Measurements from ENCODE around the gene FBXL19. TPM values are rescaled to one million over a fixed set of nuclear protein-coding genes. Genes with fewer than 3 reads are reported as not detected.

Gene FBXL19
- total and polyA plus RNA-seq, 9 of the 15 experiments (the other 6 are each of a cell fraction or from before 2014, with no cell fraction given) = 0.13 to 48.0 (median 13.5) TPM; not detected in 1

DNA sequence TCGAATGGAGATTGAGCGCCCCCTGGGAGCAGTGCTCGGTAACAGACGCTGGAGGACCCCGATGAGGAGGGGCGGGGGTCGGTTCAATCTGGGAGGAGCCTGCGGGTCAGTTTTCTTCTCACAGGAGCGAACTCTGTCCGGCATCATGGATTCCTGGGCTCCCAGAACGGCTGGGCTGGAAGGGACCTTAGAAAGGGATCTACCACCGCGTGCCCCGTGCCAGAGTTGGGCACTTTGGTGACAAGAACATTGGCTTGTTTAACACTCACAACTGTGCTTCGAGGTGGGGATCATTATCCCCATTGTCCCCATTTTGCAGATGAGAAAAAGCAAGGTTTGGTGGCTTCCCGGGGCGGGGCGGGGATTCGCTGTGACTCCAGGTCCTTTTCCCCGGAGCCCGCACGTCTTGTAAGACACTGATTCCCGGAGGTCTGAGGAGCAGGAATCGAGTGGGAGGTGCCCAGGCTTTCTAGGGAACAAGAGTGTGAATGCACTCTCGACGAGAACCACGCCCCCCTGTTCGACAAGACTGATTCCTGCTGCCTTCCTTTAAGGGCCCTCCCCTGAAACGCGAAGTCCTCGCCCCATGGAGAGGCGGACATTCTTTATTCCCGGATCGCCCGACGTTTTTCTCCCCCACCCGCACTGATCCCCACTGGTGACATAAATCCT, 1.5 kb upstream of the FBXL19 start (continued):
- TF ChIP-seq XRCC4 (IDR thresholded peaks at IDR 0.05; ENCODE audit: extremely low read depth, insufficient read depth, insufficient read length) = no peak
- TF ChIP-seq POLR2G (IDR thresholded peaks at IDR 0.05; ENCODE audit: low read depth, low read length) = no peak
- TF ChIP-seq, protein P1, sequence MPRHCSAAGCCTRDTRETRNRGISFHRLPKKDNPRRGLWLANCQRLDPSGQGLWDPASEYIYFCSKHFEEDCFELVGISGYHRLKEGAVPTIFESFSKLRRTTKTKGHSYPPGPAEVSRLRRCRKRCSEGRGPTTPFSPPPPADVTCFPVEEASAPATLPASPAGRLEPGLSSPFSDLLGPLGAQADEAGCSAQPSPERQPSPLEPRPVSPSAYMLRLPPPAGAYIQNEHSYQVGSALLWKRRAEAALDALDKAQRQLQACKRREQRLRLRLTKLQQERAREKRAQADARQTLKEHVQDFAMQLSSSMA (CRISPR knock-in tag; IDR thresholded peaks at IDR 0.05) = no peak
- TF ChIP-seq ELK1 (CRISPR knock-in tag; IDR thresholded peaks at IDR 0.05) = no peak
- no peak for TF ChIP-seq MEIS2 (IDR thresholded peaks at IDR 0.05; ENCODE audit: partially characterized antibody)
- no peak for TF ChIP-seq LCOR (CRISPR knock-in tag; IDR thresholded peaks at IDR 0.05)
- TF ChIP-seq, protein P2, sequence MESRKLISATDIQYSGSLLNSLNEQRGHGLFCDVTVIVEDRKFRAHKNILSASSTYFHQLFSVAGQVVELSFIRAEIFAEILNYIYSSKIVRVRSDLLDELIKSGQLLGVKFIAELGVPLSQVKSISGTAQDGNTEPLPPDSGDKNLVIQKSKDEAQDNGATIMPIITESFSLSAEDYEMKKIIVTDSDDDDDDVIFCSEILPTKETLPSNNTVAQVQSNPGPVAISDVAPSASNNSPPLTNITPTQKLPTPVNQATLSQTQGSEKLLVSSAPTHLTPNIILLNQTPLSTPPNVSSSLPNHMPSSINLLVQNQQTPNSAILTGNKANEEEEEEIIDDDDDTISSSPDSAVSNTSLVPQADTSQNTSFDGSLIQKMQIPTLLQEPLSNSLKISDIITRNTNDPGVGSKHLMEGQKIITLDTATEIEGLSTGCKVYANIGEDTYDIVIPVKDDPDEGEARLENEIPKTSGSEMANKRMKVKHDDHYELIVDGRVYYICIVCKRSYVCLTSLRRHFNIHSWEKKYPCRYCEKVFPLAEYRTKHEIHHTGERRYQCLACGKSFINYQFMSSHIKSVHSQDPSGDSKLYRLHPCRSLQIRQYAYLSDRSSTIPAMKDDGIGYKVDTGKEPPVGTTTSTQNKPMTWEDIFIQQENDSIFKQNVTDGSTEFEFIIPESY (CRISPR knock-in tag; IDR thresholded peaks at IDR 0.05) = no peak; the same call in 1 of the 2 replicates
- TF ChIP-seq, protein P3, sequence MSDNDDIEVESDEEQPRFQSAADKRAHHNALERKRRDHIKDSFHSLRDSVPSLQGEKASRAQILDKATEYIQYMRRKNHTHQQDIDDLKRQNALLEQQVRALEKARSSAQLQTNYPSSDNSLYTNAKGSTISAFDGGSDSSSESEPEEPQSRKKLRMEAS (CRISPR knock-in tag; IDR thresholded peaks at IDR 0.05) = 0 out of 2 replicates have a peak, but pooled peaks have one; percentile 13
- TF ChIP-seq NR2C1 (IDR thresholded peaks at IDR 0.05) = no peak
- no peak for TF ChIP-seq NR2C1 (tag; IDR thresholded peaks at IDR 0.05)
- TF ChIP-seq NRF1 (conservative IDR thresholded peaks at IDR 0.05 in 1 of 2, IDR thresholded peaks at IDR 0.05 in 1 of 2) = no peak
- TF ChIP-seq, protein P4, sequence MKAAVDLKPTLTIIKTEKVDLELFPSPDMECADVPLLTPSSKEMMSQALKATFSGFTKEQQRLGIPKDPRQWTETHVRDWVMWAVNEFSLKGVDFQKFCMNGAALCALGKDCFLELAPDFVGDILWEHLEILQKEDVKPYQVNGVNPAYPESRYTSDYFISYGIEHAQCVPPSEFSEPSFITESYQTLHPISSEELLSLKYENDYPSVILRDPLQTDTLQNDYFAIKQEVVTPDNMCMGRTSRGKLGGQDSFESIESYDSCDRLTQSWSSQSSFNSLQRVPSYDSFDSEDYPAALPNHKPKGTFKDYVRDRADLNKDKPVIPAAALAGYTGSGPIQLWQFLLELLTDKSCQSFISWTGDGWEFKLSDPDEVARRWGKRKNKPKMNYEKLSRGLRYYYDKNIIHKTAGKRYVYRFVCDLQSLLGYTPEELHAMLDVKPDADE (conservative IDR thresholded peaks at IDR 0.05; ENCODE audit: control insufficient read depth, low read depth, low read length) = no peak
- TF ChIP-seq ZNF644 (tag; IDR thresholded peaks at IDR 0.05; ENCODE audit: low read depth) = no peak
- no peak for TF ChIP-seq JUN (IDR thresholded peaks at IDR 0.05; ENCODE audit: borderline replicate concordance, low read depth, low read length)
- TF ChIP-seq JUN (CRISPR knock-in tag; IDR thresholded peaks at IDR 0.05; ENCODE audit: borderline replicate concordance) = 0 out of 2 replicates have a peak, but pooled peaks have one; percentile 42
- TF ChIP-seq PCBP2 (IDR thresholded peaks at IDR 0.05; ENCODE audit: low read depth, low read length, poor library complexity, severe bottlenecking) = no peak
- TF ChIP-seq ADNP (tag; IDR thresholded peaks at IDR 0.05) = peak; percentile 97
- TF ChIP-seq, protein P5, sequence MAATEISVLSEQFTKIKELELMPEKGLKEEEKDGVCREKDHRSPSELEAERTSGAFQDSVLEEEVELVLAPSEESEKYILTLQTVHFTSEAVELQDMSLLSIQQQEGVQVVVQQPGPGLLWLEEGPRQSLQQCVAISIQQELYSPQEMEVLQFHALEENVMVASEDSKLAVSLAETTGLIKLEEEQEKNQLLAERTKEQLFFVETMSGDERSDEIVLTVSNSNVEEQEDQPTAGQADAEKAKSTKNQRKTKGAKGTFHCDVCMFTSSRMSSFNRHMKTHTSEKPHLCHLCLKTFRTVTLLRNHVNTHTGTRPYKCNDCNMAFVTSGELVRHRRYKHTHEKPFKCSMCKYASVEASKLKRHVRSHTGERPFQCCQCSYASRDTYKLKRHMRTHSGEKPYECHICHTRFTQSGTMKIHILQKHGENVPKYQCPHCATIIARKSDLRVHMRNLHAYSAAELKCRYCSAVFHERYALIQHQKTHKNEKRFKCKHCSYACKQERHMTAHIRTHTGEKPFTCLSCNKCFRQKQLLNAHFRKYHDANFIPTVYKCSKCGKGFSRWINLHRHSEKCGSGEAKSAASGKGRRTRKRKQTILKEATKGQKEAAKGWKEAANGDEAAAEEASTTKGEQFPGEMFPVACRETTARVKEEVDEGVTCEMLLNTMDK (IDR thresholded peaks at IDR 0.05; ENCODE audit: borderline replicate concordance, insufficient read depth, low read depth, low read length, poor library complexity, severe bottlenecking) = peak; percentile 11
- no peak for TF ChIP-seq SRSF3 (IDR thresholded peaks at IDR 0.05; ENCODE audit: insufficient read depth, low read length)

Measured in K562 (cell line).